22Rv1 (cell line): ENCODE measurements around the gene NR2F1-AS1.

ENCODE experiments used
- H3K27ac ChIP-seq: fragments of 450-650 bp; 2 replicates; pipeline ENCODE4 v1.5.1; 2017
- CTCF ChIP-seq: fragments of 450-650 bp; IDR thresholded peaks from 2 replicates; pipeline ENCODE4 v1.5.1; 2017; ENCODE audit warnings: mild to moderate bottlenecking
- ZFX ChIP-seq: fragments of 450-650 bp; IDR thresholded peaks from 2 replicates; pipeline ENCODE4 v1.6.1; 2017; ENCODE audit warnings: antibody characterized with exemption, borderline replicate concordance

Gene NR2F1-AS1

GRCh38 chr5:93438124-93438523 lies 142.9 kb downstream of the NR2F1-AS1 start:
- H3K27ac ChIP-seq = no peak overlapping the region
- no peak for TF ChIP-seq CTCF
- no peak for TF ChIP-seq ZFX

GRCh38 chr5:93436083-93436482 lies 144.9 kb downstream of the NR2F1-AS1 start:
- no peak for TF ChIP-seq CTCF
- no peak for TF ChIP-seq ZFX
- no peak overlapping the region for H3K27ac ChIP-seq

GRCh38 chr5:93433422-93433821 lies 147.6 kb downstream of the NR2F1-AS1 start:
- no peak for TF ChIP-seq ZFX
- no peak for TF ChIP-seq CTCF
- H3K27ac ChIP-seq = no peak overlapping the region

- TF ChIP-seq ZFX = no peak
- TF ChIP-seq CTCF = no peak
Observed at GRCh38 chr5:93431250-93431649, 149.8 kb downstream of the NR2F1-AS1 start.

GRCh38 chr5:93430673-93431199 lies 150.3 kb downstream of the NR2F1-AS1 start:
- no peak overlapping the region for H3K27ac ChIP-seq
- TF ChIP-seq ZFX (no peak), CTCF (no peak)

More at GRCh38 chr5:93431250-93431649, 149.8 kb downstream of the NR2F1-AS1 start:
- no peak overlapping the region for H3K27ac ChIP-seq

GRCh38 chr5:93430118-93430517 lies 150.9 kb downstream of the NR2F1-AS1 start:
- H3K27ac ChIP-seq = no peak overlapping the region
- TF ChIP-seq CTCF = no peak
- no peak for TF ChIP-seq ZFX

GRCh38 chr5:93428868-93429267 lies 152.2 kb downstream of the NR2F1-AS1 start:
- no peak overlapping the region for H3K27ac ChIP-seq
- TF ChIP-seq CTCF (no peak), ZFX (no peak)
